ENCODE data around the gene TSPAN18. TPM values are rescaled to one million over a fixed set of nuclear protein-coding genes. Genes with fewer than 3 reads are reported as not detected.
A peak's percentile ranks its signal among the peaks of the same experiment; 100 is the strongest.

TSPAN18 gene
- total RNA-seq, 1 experiment from 2014 or later: 31.5 TPM

DNA sequence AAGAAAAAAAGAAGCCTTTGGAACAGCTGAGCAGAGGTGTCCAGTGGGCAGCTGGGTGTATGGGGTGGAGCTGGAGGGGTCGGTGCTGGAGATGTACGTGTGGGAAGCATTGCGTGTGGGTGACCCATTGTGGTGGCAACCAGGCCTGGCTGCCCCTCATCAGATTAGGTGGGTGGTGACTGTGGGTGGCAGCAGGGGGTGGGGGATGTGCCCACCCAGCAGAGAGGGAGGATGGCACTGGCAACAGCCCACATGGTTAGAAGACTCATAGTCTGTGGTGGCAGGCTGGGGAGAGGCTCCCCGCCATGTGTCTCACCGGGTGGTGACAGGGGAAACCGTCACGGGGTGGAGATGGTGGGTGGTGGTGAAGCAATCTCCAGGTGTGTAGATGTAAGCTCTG lies 196.4 kb downstream of the TSPAN18 start:
- Histone ChIP-seq H3K27me3 (no peaks in the 10 kb centered on the region), H3K4me3 (no peak overlapping the region), H3K4me1 (peaks cover 12% of the 10 kb centered on the region; the same call in 1 of the 2 replicates), H3K36me3 (peaks cover 3% of the 10 kb centered on the region; the same call in 1 of the 2 replicates), H3K9me3 (replicated peaks) (no peaks in the 10 kb centered on the region), H3K27ac (no peak overlapping the region)
- DNase-seq: no peak

DNA sequence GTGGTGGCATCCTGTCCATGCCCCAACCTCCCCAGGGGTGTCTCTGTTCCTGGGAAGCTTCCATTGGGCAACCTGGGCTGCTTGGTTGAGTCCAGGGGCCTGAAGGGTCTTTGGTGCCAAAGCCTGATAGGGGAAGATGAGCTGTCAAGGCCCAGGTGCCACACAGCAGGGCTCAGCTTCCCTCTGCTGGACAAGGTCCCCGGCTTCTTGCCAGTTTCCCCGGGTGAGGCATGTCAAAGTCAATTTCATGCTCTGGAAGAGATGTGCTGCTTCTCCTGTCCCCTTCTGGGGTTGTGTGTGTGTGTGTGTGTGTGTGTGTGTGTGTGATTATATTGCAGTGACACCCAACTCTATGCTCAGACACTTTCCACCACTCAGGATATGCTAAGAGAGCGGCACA lies 197.0 kb downstream of the TSPAN18 start:
- no peak overlapping the region for H3K27ac ChIP-seq
- no peaks in the 10 kb centered on the region for H3K27me3 ChIP-seq
- H3K4me1 ChIP-seq: peaks cover 12% of the 10 kb centered on the region; the same call in 1 of the 2 replicates
- H3K9me3 ChIP-seq (replicated peaks): no peaks in the 10 kb centered on the region
- peaks cover 3% of the 10 kb centered on the region; the same call in 1 of the 2 replicates for H3K36me3 ChIP-seq
- H3K4me3 ChIP-seq: no peak overlapping the region
- no peak for DNase-seq

- H3K27ac ChIP-seq: no peak overlapping the region
- peak; percentile 77 to 85 for DNase-seq
- H3K36me3 ChIP-seq: no peaks in the 10 kb centered on the region; the same call in 1 of the 2 replicates
- no peaks in the 10 kb centered on the region for H3K27me3 ChIP-seq
- H3K9me3 ChIP-seq (replicated peaks): no peaks in the 10 kb centered on the region
- peaks cover 12% of the 10 kb centered on the region; the same call in 1 of the 2 replicates for H3K4me1 ChIP-seq
- H3K4me3 ChIP-seq: no peak overlapping the region
Measured at GRCh38 chr11:44926036-44926435, 199.3 kb downstream of the TSPAN18 start.

GRCh38 chr11:44927174-44927661 lies 200.5 kb downstream of the TSPAN18 start:
- peak; percentile 73 to 88 for DNase-seq

GRCh38 chr11:44928144-44928543 lies 201.4 kb downstream of the TSPAN18 start:
- no peak for DNase-seq
- Histone ChIP-seq H3K4me3 (no peak overlapping the region), H3K27me3 (no peaks in the 10 kb centered on the region), H3K36me3 (no peaks in the 10 kb centered on the region; the same call in 1 of the 2 replicates), H3K27ac (no peak overlapping the region), H3K4me1 (peaks cover 12% of the 10 kb centered on the region; the same call in 1 of the 2 replicates), H3K9me3 (replicated peaks) (no peaks in the 10 kb centered on the region)

More at GRCh38 chr11:44927174-44927661, 200.5 kb downstream of the TSPAN18 start:
- no peaks in the 10 kb centered on the region for H3K27me3 ChIP-seq
- peaks cover 12% of the 10 kb centered on the region; the same call in 1 of the 2 replicates for H3K4me1 ChIP-seq
- H3K4me3 ChIP-seq: no peak overlapping the region
- H3K27ac ChIP-seq: no peak overlapping the region
- H3K9me3 ChIP-seq (replicated peaks): no peaks in the 10 kb centered on the region
- H3K36me3 ChIP-seq: no peaks in the 10 kb centered on the region; the same call in 1 of the 2 replicates

DNA sequence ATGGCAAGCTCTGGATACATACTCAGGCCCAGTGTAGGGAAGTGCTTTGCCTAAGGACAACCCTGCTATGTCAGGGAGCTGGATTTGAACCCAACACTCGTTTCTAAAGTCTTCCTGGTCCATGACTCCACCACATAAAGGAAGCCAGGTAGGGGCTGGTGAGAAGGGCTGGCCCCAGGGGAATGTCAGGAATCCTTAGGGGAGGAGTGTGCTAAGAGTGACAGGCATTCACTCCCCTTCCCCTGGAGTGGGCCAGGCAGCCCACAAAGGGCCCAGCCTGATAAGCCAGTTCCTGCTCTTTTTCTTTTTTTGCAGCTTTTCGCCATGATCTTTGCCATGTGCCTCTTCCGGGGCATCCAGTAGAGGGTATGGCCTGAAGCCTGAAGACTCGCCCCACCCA lies 202.1 kb downstream of the TSPAN18 start:
- Histone ChIP-seq H3K4me1 (peaks cover 12% of the 10 kb centered on the region; the same call in 1 of the 2 replicates), H3K27me3 (no peaks in the 10 kb centered on the region)

DNA sequence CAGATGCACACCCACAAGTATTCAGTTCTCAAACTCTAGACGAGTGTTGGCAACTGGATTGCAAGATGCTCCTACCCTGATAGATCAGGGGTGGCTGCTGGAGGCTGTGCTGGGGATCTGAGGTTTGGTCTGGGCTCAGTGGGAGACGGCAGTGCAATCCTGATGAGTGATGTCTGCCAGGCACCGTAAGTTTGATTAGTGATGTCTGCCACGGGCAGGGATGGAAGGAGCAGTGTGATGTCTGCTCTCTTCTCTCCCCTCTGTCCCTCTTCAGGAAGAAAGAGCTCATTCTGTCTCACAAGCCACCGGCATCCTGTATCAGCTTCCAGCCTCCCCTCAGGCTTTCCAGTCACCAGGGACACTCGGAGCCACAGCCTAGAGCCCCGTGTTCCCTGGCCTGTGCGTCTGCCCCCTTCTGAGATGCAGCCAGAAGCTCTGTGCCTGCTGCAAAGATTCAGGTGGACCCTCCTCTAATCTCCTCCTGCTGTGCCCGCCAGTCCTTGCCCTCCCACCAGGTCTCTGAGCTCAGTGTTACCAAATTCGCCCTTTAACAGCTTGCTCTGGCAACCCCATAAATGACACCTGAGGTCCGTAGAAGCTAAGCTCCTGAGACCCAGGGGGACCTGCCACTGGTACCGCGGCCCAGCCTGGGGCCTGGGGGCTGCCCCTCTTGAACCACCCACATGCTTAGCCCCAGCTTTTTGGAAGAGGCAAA lies 204.0 kb downstream of the TSPAN18 start:
- Histone ChIP-seq H3K4me3 (no peak overlapping the region), H3K4me1 (peaks cover 9% of the 10 kb centered on the region; the same call in 1 of the 2 replicates), H3K9me3 (replicated peaks) (no peaks in the 10 kb centered on the region), H3K27ac (no peak overlapping the region), H3K27me3 (no peaks in the 10 kb centered on the region), H3K36me3 (no peaks in the 10 kb centered on the region; the same call in 1 of the 2 replicates)
- no peak for DNase-seq

More for the DNA sequence above, 202.1 kb downstream of the TSPAN18 start:
- Histone ChIP-seq H3K36me3 (no peaks in the 10 kb centered on the region; the same call in 1 of the 2 replicates), H3K9me3 (replicated peaks) (no peaks in the 10 kb centered on the region), H3K4me3 (no peak overlapping the region), H3K27ac (no peak overlapping the region)
- DNase-seq: no peak

- Histone ChIP-seq H3K36me3 (no peaks in the 10 kb centered on the region; the same call in 1 of the 2 replicates), H3K27ac (no peak overlapping the region), H3K9me3 (replicated peaks) (no peaks in the 10 kb centered on the region), H3K27me3 (no peaks in the 10 kb centered on the region), H3K4me1 (peaks cover 2% of the 10 kb centered on the region; the same call in 1 of the 2 replicates), H3K4me3 (no peak overlapping the region)
- DNase-seq: no peak
Measured at GRCh38 chr11:44931466-44931865, 204.7 kb downstream of the TSPAN18 start.

DNA sequence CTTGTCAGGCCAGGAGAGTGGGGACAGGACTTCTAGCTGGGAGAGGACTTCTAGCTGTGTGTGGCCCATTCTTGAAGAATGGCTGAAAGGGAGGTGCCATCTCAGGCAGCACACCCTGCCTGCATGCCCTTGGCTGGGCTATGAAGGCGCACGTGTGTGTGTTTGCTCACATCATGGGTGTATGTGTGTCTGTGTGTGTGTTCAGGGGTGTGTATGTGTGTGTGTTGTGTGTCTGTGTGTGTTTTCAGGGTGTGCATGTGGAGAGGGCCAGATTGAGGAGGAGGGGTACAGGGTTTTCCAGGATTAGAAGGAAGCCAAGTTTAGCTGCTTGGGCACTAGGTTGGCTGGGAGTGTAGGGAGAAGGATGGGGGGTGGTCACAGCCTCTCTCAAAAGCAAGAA lies 207.3 kb downstream of the TSPAN18 start:
- Histone ChIP-seq H3K27me3 (no peaks in the 10 kb centered on the region), H3K27ac (no peak overlapping the region), H3K4me3 (no peak overlapping the region), H3K4me1 (no peaks in the 10 kb centered on the region), H3K36me3 (no peaks in the 10 kb centered on the region), H3K9me3 (replicated peaks) (no peaks in the 10 kb centered on the region)
- DNase-seq: no peak

DNA sequence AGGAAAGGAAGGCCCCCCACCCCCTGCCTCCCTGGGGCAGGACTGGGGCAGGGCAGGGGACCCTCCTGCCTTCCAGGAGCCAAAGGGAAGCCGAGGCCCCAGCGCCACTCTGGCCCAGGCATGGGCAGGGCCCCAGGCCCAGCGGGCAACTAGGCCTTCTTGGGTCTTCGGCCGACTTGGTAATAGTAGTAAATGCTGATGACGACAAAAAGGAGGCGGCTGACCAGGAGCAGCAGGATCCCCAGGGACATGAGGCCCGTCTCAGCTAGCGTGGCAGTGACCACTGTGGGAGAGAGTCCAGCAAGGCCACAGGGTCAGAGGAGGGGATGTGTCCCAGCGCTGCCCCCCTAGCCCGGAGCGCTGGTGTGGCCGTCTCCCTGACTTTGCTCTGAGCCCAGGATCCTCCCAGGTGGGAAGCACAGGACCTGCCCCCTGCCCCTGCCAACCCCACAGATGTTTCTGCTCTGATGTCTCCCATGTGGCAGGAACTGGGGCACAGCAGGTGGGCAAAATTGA lies 208.0 kb downstream of the TSPAN18 start:
- Histone ChIP-seq H3K9me3 (replicated peaks) (no peaks in the 10 kb centered on the region), H3K4me1 (no peaks in the 10 kb centered on the region), H3K4me3 (no peak overlapping the region), H3K27ac (no peak overlapping the region), H3K36me3 (no peaks in the 10 kb centered on the region), H3K27me3 (no peaks in the 10 kb centered on the region)
- no peak for DNase-seq

GRCh38 chr11:44936525-44936924 lies 209.8 kb downstream of the TSPAN18 start:
- no peak overlapping the region for H3K4me3 ChIP-seq
- no peaks in the 10 kb centered on the region for H3K27me3 ChIP-seq
- peak; percentile 73 to 91 for DNase-seq
- no peaks in the 10 kb centered on the region for H3K4me1 ChIP-seq
- no peaks in the 10 kb centered on the region for H3K9me3 ChIP-seq (replicated peaks)
- no peak overlapping the region for H3K27ac ChIP-seq
- no peaks in the 10 kb centered on the region for H3K36me3 ChIP-seq

DNA sequence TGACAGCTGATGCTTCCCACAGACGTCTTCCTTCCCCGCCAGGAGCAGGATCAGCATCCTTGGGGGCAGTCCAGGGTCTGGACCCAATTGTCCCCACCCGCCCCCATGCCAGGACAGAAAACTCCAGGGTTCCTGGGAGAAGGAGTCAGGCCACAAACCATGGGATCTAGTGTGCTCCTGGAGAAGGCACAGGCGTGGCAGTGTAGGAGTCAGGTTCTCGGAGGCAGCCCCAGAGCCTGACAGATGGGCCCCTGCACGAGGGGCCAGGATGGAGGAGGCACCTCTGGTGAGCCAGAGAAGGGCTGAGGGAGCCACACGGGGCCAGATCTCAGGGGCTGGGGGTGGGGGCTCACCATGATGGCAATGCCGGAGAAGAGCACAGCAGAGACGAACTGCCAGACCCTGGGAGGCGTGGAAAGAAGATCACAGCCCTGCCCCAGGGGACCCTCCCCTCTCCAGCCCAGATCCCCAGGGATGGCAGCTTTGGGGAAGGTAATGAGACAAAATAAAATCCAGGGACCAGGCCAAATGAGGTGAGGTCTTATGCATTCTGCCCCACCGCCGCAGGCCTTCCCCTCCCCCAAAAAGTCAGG lies 210.3 kb downstream of the TSPAN18 start:
- Histone ChIP-seq H3K4me3 (no peak overlapping the region), H3K36me3 (no peaks in the 10 kb centered on the region), H3K9me3 (replicated peaks) (no peaks in the 10 kb centered on the region), H3K27ac (no peak overlapping the region), H3K4me1 (0 out of 2 replicates have a peak, but pooled peaks cover under 1% of the 10 kb centered on the region), H3K27me3 (no peaks in the 10 kb centered on the region)
- DNase-seq: no peak

DNA sequence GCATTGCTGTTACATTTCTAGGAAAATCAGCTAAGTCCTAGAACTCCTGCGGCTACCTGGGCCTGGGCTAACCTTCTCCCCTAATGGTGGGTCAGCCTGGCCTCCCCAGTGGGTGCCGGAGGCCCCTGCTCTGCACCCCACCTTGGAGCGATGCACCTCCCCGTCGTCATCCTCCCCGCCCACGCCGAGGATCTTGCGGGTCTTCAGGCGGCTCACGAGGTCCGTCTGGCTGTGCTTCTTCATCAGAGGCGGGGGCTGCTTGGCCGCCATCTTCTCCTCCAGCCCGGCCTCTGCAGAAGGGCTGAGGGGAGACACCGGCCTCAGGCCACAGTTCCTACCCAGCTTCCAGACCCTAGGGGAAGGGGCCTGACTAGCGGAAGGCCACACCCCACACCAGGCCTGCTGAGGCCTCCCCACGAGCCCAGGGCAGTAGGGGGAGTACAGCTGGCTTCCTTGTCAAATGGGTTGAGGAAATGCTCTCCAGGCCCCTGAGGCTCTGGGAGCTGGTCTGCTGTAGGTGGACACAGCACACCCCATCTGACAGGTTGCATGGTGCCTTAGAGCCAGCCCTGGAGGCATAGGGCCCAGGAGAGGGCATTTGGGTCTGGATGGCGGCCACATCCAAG lies 211.4 kb downstream of the TSPAN18 start:
- Histone ChIP-seq H3K9me3 (replicated peaks) (no peaks in the 10 kb centered on the region), H3K4me1 (0 out of 2 replicates have a peak, but pooled peaks cover 3% of the 10 kb centered on the region), H3K27ac (no peak overlapping the region), H3K36me3 (no peaks in the 10 kb centered on the region), H3K27me3 (no peaks in the 10 kb centered on the region), H3K4me3 (no peak overlapping the region)
- DNase-seq: no peak

- Histone ChIP-seq H3K4me3 (no peak overlapping the region), H3K9me3 (replicated peaks) (no peaks in the 10 kb centered on the region), H3K27me3 (no peaks in the 10 kb centered on the region), H3K27ac (no peak overlapping the region), H3K36me3 (no peaks in the 10 kb centered on the region), H3K4me1 (0 out of 2 replicates have a peak, but pooled peaks cover 3% of the 10 kb centered on the region)
- DNase-seq: peak in 1 of 2 experiments; percentile 35
Measured at GRCh38 chr11:44939673-44940395, 213.1 kb downstream of the TSPAN18 start.

Data from SJCRH30 (cell line).